NCI-H187 (cell line): ENCODE data around the gene SUSD4.

ENCODE experiments used
- DNase-seq, 2 experiments: peaks; one replicate each; lab custom pipeline; 2025; lab: John Stamatoyannopoulos, UW

The SUSD4 gene

DNA sequence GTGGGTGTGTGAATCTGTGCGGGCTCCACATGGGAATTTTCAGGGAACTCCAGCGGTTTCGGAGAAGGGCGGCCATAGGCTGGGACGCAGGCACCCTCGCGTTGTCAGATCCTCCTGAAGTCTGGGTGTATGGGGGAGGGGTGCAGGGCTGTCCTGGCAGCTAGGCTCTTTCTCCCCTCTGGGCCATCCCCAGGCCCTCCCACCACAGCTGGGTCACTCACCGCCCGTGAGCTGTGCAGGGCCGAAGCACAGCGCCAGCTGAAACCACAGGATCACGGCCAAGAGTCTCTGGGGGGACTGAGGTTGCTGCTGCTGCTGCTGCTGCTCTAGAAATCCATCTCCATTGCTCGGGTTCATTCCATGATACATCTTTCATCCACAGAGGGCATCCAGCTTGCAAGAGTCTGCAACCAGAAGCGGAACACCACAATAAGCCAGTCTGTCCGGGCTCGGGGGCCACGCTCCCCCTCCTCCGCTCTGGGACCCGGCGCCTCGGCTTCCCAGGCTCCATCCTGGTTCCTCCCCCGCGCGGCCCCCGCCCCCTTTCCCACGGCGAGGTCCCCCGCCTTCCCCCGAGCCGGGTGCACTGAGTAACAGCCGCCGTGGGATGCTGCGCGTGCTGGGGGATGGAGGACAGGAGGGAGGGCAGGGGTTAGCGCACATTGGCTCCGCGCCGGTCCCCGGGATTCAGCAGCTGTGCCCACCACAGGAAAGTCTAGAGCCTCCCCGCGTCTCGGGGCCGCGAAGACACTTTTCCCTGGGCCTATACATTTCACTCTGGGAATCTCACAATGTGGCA lies 720 bp downstream of the SUSD4 start:
- DNase-seq: no peak

- DNase-seq: no peak
These were observed 5.2 kb downstream of the SUSD4 start for GRCh38 chr1:223358826-223359225.

GRCh38 chr1:223355699-223356098 lies 8.3 kb downstream of the SUSD4 start:
- DNase-seq: no peak

GRCh38 chr1:223353939-223354338 lies 10.0 kb downstream of the SUSD4 start:
- DNase-seq: no peak

GRCh38 chr1:223352944-223353343 lies 11.0 kb downstream of the SUSD4 start:
- no peak for DNase-seq

DNA sequence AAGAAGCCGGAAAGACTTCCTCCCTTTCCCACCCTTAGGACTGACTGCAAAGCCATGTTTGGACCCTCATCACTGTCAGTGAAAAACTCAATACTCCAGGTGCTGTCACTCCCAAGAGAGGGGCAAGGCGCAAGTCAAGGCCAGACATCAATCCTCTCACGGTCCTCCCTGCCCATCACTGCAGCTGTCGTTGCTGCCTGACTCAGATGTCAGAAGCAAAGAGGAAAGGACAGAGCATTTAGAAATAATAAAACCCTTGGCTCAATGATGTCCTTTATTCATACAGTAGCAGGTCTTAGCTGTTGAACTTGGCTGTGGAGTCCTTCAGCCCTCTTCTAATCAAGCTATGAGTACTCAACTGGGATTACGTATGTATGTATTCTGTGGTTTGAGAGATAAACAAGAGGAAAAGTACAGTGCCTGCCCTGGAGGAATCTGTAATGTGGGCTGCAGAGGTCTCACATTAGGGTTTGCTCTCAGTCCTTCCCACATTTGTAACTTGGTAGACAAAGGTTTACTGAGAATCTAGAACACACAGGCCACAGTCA lies 13.5 kb downstream of the SUSD4 start:
- no peak for DNase-seq

DNA sequence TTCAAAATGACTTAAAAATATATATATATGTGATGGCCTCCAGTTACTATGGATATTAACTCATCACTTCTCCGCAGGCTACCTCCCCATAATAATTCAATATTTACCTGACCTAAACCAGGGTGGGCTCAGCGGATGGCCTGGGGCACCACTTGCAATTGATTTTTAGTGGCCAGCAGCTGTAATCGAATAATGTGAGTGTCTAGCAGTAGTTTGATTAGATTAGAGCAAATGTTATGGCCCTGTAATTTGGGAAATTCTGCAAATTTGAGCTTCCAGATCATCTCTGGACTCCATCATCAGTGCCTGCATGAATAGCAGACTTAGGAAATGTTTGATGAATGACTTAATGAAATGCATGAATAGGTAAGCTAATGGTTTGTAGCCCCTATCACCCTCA lies 14.7 kb downstream of the SUSD4 start:
- DNase-seq: no peak

DNA sequence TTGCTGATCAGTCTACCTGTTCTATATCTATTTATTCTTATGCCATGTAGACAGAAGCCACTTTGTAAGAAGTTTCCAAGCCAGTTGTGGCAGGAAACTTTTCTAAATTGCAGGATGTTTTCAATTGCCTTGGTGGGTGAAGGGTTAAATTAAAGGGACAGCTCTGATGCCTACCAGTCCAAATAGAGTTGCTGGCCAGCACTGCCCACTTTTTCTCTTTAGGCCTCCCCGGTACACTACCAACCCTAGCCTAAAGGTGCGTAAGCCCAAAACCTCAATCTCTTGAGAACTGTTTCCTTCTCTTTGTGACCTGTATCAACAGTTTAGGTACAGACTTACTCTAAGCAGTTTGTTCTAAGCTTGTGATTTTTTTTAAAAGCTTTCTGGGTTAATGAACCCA lies 15.5 kb downstream of the SUSD4 start:
- no peak for DNase-seq

DNA sequence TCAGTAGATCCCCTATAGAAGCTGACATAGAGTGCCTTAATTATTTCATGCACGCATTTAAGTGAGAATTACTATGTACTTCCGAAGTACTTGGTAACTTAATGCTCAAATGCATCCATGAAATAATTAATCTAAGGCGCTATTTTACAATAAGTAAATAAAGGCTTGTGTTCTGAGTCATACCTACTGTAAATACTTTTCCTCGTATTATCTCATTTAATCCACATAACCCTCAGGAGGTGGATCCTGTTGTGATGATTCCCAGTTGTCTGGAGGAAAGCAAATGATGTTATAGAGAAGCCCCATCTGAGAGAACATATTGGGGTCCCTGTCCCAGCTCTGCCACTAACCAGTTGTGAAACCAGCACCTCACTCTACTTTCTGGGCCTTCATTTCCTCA lies 16.4 kb downstream of the SUSD4 start:
- DNase-seq: no peak

DNA sequence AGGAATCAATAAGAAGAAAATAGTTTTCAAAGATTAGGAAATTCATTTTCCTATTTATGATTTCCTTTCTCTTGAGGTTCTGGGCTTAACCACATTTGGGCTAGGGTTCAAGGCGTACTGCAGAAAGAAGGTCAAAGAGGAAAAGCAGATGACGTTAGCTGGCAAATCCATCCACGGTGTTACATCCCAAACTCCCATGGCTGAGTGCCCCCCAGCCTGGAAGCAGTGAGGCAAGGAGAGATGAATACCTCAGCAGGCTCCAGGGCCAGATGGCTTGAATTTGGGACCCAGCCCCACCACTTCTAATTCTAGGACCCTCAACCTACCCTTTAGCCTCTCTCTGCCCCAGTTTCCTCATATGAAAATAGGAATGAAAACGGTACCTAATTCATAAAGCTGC lies 17.7 kb downstream of the SUSD4 start:
- no peak for DNase-seq

GRCh38 chr1:223345720-223346119 lies 18.3 kb downstream of the SUSD4 start:
- no peak for DNase-seq

- DNase-seq: no peak
These were observed 19.5 kb downstream of the SUSD4 start for GRCh38 chr1:223344491-223344890.

- no peak for DNase-seq
These were observed 20.3 kb downstream of the SUSD4 start for GRCh38 chr1:223343692-223344091.

DNA sequence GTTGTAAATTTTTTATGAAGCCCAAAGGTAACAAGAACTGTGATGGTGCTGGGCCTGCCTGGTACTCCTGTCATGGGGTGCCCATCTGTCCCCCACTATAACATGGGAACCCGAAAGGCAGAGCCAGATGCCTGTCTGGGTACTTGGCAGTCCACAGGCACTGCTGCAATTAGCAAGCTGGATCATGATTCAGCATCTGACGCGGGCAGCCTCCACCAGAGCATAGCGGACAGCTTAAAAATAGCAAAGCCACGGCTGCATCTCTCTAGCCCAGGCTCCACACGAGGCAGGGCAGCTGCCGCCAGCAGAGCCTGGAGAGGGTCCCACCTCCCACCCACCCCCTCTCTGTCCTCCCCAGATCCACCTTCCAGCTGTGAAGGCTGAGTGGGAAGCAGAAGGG lies 22.9 kb downstream of the SUSD4 start:
- no peak for DNase-seq

GRCh38 chr1:223340637-223341036 lies 23.3 kb downstream of the SUSD4 start:
- DNase-seq: no peak

DNA sequence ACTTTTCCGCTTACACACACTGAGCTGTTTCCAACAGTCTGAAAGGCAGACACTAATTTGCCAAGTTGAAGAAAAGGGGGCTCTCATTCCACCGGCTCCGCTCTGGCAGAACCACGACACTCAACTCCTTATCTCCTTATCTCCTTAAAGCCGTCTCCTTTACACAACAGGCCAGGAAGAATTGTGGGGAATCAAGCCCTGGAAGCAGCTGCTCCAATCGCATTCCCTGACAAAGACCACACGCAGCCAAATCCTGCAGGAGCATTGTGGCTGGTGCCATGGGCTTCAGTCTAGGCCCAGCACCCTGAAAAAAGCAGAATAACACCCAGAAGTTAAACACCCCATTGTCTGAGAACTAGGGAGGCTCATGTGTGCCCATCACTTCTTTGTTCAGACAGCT lies 24.1 kb downstream of the SUSD4 start:
- DNase-seq: no peak

DNA sequence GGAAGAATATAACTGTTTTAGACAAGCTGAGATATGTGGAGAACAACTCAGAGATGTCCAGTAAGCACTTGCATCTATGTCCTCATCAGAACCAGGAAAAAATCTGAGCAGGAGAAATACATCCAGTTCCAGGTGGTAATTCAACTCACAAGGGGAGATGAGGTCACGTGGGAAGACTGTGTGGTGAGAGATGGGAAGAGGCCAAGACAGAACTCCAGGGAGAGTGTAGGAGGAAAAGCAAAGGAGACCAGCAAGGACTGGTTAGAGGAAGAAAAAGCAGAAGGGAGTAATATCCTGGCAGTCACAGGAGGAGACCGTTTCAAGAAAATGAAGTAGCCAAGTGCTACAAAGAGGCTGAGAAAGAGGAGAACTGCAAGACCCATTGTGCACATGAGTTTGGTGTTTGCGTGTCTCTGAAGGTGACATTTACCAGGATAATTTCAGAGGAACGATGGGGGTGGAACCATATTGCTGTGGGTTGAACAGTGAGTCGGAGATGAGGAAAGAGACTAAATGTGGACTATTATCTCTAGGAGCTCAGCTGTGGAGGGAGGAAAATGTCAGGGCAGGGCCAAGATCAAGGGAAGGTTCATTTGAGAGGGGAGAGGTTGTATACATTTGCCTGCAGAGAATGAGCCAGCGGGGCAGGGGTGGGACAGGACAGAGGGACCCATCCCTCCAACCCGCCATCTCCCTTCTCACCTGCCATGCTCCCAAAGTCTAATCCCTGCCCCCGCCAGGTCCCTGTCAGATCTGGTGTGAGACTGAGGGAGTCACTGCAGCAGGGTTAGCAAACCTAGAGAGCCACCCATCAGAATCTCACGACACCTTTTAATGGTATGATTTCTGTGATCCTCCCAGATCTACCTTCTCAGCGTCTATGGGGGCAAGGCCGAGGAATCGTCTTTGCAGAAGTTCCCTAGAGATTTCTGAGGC lies 24.9 kb downstream of the SUSD4 start:
- no peak for DNase-seq

DNA sequence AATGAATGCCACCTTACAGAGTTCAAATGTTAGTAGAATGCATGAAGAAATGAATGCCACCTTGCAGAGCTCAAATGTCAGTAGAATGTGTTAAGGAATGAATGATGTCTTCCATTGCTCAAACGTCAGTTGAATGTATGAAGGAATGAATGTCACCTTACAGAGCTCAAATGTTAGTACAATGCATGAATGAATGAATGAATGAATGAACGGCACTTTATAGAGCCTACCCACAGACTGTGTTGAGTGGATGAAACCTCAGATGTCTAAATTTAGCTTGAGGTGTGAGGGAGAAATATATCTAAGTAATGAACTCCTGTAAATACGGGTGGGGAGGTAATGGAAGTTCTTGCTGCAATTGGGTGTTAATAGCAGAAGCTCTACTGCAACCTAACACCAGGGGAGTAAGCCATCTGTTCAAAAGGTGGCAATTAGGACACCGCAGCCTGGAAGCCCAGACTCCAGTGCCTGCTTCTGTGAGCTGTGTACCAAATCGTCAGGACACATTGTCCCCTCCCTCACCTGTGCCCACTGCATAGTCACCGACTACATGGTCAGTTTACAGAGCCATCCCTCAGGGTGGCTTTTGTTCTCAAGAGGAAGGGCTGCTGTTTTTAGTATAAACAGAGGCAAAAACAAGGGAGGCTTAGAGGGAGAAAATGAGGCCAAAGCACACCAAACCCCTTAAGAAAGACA lies 26.7 kb downstream of the SUSD4 start:
- no peak for DNase-seq

DNA sequence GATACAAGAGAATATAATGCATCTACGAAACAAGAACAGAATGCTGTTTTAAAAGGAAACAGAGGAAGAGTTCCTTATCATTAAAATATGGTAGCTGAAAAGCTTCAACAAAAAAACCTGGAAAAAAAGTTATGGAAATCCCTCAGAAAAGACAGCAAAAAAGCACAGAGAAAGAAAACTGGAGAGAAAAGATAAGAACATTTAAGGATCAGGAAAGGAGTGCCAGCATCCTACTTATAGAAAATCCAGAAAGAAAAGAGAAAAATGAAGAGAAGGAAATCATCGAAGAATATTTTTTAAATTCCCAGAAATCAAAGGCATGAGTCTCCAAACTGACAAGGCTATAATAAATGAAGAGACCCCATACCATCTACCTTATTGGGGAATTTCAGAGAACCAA lies 29.8 kb downstream of the SUSD4 start:
- no peak for DNase-seq

DNA sequence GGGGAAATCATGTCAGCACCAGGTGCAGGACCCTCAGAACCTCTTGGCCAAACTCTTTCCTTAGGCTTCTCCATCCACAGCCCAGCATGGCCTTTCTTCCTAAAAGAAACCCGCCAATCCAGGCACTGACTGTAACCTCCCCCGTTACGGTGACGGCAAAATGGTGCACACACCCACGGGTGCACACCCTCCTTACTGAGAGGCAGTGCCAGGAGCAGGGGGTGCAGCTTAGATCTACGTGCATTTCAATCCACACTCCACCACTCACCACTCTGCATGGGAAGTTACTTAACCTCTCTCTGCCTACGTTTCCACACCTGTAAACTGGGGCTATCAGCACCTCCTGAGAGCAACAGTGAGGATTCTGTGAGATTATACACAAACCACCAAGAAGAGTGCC lies 31.0 kb downstream of the SUSD4 start:
- no peak for DNase-seq

- DNase-seq: no peak
These were observed 32.0 kb downstream of the SUSD4 start for GRCh38 chr1:223331929-223332328.

- DNase-seq: no peak
These were observed 32.7 kb downstream of the SUSD4 start for GRCh38 chr1:223331301-223331700.
